GM06990 (cell line): ENCODE results near the gene ROR2.

ENCODE experiments used
- DNase-seq: peaks from one replicate; pipeline ENCODE4 v3.0.0-alpha.2; 2011; ENCODE audit not compliant: insufficient read length; ENCODE audit errors: extremely low read depth
- H3K27me3 ChIP-seq: replicated peaks from 2 replicates; pipeline ENCODE4 v1.6.0; 2011; ENCODE audit warnings: low read length; ENCODE audit not compliant: control insufficient read depth, insufficient read depth
- H3K36me3 ChIP-seq: 2 replicates; pipeline ENCODE4 v1.5.1; 2011; ENCODE audit warnings: low read length; ENCODE audit not compliant: control insufficient read depth, insufficient read depth
- H3K4me3 ChIP-seq: replicated peaks from 2 replicates; pipeline ENCODE4 v1.5.1; 2011; ENCODE audit warnings: low read depth, mild to moderate bottlenecking, control low read depth, low read length
- TF ChIP-seq, protein P1 (sequence below): IDR thresholded peaks from 2 replicates; pipeline ENCODE4 v1.5.1; 2011; ENCODE audit warnings: low read length, control low read depth, mild to moderate bottlenecking, inconsistent platforms; ENCODE audit not compliant: insufficient read depth, poor library complexity, severe bottlenecking

The ROR2 gene

DNA sequence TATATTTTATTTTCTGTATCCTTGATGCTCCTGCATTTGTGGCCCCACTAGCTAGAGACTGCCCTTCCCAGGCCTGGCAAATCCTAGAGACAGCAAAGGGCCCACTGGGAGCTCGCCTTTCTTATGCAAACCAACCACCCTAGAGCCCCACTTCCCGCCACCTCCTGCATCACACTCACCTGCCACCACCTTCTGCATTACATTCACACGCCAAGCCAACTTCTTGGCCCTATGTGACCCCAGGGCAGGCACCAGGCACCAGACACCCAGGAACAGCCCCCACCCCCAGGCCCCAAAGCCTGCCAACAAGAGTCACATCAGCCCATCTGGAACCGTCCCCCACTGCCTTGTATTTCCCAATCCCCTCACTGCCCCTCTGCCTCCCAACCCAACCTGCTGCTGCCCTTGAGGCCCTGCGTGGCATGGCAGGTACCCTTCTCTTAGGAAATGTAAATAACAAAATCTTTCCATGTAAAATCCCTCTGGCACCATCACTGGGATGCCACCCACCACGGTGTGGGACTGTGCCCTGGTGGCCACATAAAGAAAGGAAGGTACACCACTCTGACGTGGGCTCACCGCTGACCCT, 22.0 kb downstream of the ROR2 start:
- H3K4me3 ChIP-seq = no peak overlapping the region
- TF ChIP-seq, protein P1, sequence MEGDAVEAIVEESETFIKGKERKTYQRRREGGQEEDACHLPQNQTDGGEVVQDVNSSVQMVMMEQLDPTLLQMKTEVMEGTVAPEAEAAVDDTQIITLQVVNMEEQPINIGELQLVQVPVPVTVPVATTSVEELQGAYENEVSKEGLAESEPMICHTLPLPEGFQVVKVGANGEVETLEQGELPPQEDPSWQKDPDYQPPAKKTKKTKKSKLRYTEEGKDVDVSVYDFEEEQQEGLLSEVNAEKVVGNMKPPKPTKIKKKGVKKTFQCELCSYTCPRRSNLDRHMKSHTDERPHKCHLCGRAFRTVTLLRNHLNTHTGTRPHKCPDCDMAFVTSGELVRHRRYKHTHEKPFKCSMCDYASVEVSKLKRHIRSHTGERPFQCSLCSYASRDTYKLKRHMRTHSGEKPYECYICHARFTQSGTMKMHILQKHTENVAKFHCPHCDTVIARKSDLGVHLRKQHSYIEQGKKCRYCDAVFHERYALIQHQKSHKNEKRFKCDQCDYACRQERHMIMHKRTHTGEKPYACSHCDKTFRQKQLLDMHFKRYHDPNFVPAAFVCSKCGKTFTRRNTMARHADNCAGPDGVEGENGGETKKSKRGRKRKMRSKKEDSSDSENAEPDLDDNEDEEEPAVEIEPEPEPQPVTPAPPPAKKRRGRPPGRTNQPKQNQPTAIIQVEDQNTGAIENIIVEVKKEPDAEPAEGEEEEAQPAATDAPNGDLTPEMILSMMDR = no peak
- DNase-seq = no peak
- no peaks in the 10 kb centered on the region for H3K36me3 ChIP-seq
- H3K27me3 ChIP-seq = no peaks in the 10 kb centered on the region

DNA sequence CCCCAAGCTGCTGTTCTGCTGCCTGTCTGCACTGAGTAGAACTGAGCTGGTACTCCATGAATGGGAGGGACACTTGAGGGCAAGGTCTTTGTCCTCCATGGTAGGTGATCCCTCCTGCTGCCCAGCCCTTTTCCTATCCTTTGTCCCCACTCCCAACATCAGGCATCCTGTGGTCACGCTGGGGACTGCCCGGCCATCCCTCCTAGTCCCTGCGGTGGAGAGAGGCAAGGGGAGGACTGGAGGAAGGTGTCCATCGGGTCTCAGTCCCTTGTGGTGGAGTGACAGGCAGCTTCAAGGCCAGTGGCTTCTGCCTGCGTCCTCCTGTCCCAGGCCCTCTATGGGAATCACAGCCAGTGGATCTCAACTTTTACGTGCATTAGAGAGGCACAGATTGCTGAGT, 25.9 kb downstream of the ROR2 start:
- Histone ChIP-seq H3K4me3 (no peak overlapping the region), H3K27me3 (no peaks in the 10 kb centered on the region; the same call in none of the 2 replicates), H3K36me3 (no peaks in the 10 kb centered on the region)
- no peak for DNase-seq
- TF ChIP-seq, protein P1 = no peak

DNA sequence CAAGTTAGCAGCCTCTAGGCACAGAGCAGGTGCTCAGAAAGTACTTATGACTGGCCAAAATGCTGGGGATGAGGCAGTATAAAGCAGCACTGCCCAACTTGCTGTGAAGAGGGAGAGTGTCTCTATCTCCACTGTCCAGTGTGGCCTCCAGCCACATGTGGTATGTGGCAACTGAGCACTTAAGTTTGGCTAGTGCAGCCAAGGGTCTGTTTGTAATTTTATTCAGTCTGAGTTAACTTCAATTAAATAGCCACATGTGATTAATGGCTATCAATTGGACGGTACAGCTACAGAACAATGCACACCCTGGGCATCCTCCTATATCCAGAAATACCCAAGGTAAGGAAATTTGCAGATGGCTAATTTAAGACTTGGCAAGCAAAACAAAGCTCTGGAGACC, 26.9 kb downstream of the ROR2 start:
- DNase-seq = no peak
- H3K4me3 ChIP-seq = no peak overlapping the region
- no peaks in the 10 kb centered on the region; the same call in none of the 2 replicates for H3K27me3 ChIP-seq
- H3K36me3 ChIP-seq = no peaks in the 10 kb centered on the region
- TF ChIP-seq, protein P1 = no peak

DNA sequence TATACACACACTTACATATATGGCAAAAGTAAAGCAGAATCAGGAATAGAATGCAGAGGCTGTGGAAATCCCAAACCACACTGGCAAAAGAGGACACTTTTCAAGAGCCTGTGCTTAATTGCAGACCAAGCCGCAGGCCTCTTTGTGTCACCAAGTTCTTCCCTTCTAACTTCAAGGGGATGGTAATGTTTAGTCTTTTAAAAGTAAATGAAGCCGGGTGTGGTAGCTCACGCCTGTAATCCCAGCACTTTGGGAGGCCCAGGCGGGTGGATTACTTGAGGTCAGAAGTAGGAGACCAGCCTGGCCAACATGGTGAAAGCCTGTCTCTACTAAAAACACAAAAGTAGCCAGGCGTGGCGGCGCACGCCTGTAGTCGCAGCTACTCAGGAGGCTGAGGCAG, 28.7 kb downstream of the ROR2 start:
- DNase-seq = no peak
- Histone ChIP-seq H3K4me3 (no peak overlapping the region), H3K36me3 (no peaks in the 10 kb centered on the region), H3K27me3 (no peaks in the 10 kb centered on the region; the same call in none of the 2 replicates)
- TF ChIP-seq, protein P1 = no peak

DNA sequence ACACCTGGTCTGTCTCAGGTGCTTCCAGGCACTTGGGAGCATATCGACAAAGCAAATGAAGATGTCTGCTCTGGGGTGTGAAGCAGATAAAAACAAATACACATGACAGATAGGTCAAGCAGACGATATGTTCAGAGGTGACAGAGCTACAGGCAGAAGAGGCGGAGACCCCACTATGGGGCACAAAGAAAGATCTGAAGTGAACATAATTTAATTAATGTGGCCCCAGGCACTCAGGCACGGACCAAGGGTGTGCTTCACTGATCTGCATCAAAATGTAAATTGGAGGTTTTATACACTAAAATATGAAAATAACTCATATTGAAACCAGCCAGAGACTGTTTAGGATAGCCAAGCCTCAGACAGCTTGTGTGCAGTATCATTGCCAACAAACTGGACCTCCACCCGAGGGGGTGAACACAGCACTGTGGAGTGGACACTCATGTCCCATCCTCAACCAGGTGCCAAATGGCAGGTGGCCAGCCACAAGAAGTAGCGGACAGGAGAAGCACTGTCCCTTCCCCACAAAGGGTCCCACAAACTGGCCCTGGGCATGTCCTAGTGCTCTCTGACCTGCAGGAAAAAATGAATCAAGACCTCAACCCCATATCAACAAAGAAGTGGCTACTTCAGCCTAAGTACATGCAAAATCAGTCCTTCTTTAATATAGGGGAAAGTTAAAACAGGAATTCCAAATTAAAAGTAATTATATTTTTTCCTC, 29.2 kb downstream of the ROR2 start:
- Histone ChIP-seq H3K36me3 (no peaks in the 10 kb centered on the region), H3K27me3 (no peaks in the 10 kb centered on the region; the same call in none of the 2 replicates), H3K4me3 (no peak overlapping the region)
- no peak for DNase-seq
- TF ChIP-seq, protein P1 = no peak
